Stomach (tissue), 4 donors: Measurements from ENCODE around the gene KCNT1.

Experiments used
- EP300 ChIP-seq: sonication (generic); formaldehyde crosslinking; IDR thresholded peaks from one replicate; pipeline ENCODE4 v1.6.1; 2017; ENCODE audit warnings: antibody characterized with exemption
- POLR2AphosphoS5 ChIP-seq, 3 donors: sonication (generic); formaldehyde crosslinking; IDR thresholded peaks; one replicate each; pipeline ENCODE4 v1.6.1; 2016; ENCODE audit warnings: antibody characterized with exemption in 3 of 3

DNA sequence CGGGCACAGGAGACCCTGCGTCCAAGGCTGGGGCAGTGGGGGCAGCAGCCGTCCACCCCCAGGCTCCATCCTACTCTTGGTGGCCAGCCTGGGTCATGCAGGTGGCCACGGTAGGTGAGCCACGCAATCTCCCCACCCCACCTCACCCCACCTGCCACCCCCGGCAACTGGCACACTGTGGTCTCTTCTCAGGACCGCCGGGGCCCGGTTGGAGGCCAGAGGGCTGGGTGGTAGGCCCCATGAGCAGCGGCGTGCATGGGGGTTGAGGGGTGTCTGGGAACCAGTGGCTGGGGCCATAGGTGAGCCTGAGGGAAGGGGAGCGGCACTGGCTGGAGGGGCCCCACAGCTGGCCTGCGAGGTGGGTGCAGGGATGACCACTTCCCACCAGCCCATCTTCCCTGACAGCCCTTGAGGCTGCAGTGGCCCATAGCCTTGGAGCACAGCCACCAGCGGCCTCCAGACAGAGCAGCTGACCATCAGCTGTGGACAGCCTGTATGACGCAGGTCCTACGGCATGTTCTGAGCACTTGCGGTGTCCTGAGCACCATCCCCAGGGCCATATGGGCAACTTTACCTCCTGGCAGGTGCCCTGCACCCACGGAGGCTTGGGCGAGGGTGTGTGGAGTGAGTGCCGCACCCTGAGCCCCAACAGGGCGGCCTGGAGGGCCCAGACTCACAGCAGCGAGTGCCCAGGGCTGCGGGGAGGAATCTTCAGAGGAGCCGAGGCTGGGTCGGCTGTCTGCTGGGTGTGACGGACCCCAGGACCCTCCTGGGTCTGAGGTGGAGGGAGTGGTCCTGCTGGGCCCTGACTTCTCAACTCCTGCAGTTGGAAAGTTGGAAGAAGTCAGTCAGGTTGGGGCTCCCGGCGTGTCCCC lies 47.4 kb downstream of the KCNT1 start:
- TF ChIP-seq POLR2AphosphoS5 (IDR thresholded peaks at IDR 0.05), result no peak
- TF ChIP-seq EP300, result no peak
